Measurements from ENCODE around the gene SEMA3F.

The SEMA3F gene

GRCh38 chr3:50167069-50167840 lies 12.1 kb downstream of the SEMA3F start:
- Histone ChIP-seq H3K36me3 (ENCODE audit: control insufficient read depth, insufficient read depth, low read length, severe bottlenecking) (no peaks in the 10 kb centered on the region), H3K4me3 (ENCODE audit: low read length) (no peak overlapping the region), H3K27me3 (replicated peaks; ENCODE audit: control insufficient read depth, insufficient read depth, low read length) (no peaks in the 10 kb centered on the region), H3K4me1 (ENCODE audit: control insufficient read depth, insufficient read depth, low read length) (peaks cover 38% of the 10 kb centered on the region), H3K9me3 (ENCODE audit: control insufficient read depth, low read length) (no peaks in the 10 kb centered on the region), H3K9ac (ENCODE audit: low read length) (no peak overlapping the region)
- no peak for DNase-seq (ENCODE audit: low read depth)

- Histone ChIP-seq H3K36me3 (ENCODE audit: control insufficient read depth, insufficient read depth, low read length, severe bottlenecking) (no peaks in the 10 kb centered on the region), H3K4me1 (ENCODE audit: control insufficient read depth, insufficient read depth, low read length) (peaks cover 38% of the 10 kb centered on the region), H3K9ac (ENCODE audit: low read length) (no peak overlapping the region), H3K4me3 (ENCODE audit: low read length) (no peak overlapping the region), H3K9me3 (ENCODE audit: control insufficient read depth, low read length) (no peaks in the 10 kb centered on the region), H3K27me3 (replicated peaks; ENCODE audit: control insufficient read depth, insufficient read depth, low read length) (peaks cover 1% of the 10 kb centered on the region)
- no peak for DNase-seq (ENCODE audit: low read depth)
Observed at GRCh38 chr3:50167841-50168209, 12.7 kb downstream of the SEMA3F start.

- no peaks in the 10 kb centered on the region for H3K9me3 ChIP-seq (ENCODE audit: control insufficient read depth, low read length)
- H3K4me1 ChIP-seq (ENCODE audit: control insufficient read depth, insufficient read depth, low read length) = peaks cover 38% of the 10 kb centered on the region
- DNase-seq (ENCODE audit: low read depth) = no peak
- H3K9ac ChIP-seq (ENCODE audit: low read length) = no peak overlapping the region
- H3K36me3 ChIP-seq (ENCODE audit: control insufficient read depth, insufficient read depth, low read length, severe bottlenecking) = no peaks in the 10 kb centered on the region
- H3K27me3 ChIP-seq (replicated peaks; ENCODE audit: control insufficient read depth, insufficient read depth, low read length) = peaks cover 3% of the 10 kb centered on the region
- no peak overlapping the region for H3K4me3 ChIP-seq (ENCODE audit: low read length)
Observed at GRCh38 chr3:50168388-50168787, 13.3 kb downstream of the SEMA3F start.

- Histone ChIP-seq H3K36me3 (ENCODE audit: control insufficient read depth, insufficient read depth, low read length, severe bottlenecking) (no peaks in the 10 kb centered on the region), H3K9me3 (ENCODE audit: control insufficient read depth, low read length) (no peaks in the 10 kb centered on the region), H3K27me3 (replicated peaks; ENCODE audit: control insufficient read depth, insufficient read depth, low read length) (peaks cover 3% of the 10 kb centered on the region), H3K4me1 (ENCODE audit: control insufficient read depth, insufficient read depth, low read length) (peaks cover 33% of the 10 kb centered on the region), H3K4me3 (ENCODE audit: low read length) (no peak overlapping the region), H3K9ac (ENCODE audit: low read length) (no peak overlapping the region)
- DNase-seq (ENCODE audit: low read depth) = no peak
Observed at GRCh38 chr3:50168791-50169190, 13.7 kb downstream of the SEMA3F start.

GRCh38 chr3:50169232-50169832 lies 14.2 kb downstream of the SEMA3F start:
- Histone ChIP-seq H3K9me3 (ENCODE audit: control insufficient read depth, low read length) (no peaks in the 10 kb centered on the region), H3K4me1 (ENCODE audit: control insufficient read depth, insufficient read depth, low read length) (peaks cover 28% of the 10 kb centered on the region), H3K36me3 (ENCODE audit: control insufficient read depth, insufficient read depth, low read length, severe bottlenecking) (no peaks in the 10 kb centered on the region), H3K27me3 (replicated peaks; ENCODE audit: control insufficient read depth, insufficient read depth, low read length) (peaks cover 5% of the 10 kb centered on the region), H3K9ac (ENCODE audit: low read length) (no peak overlapping the region), H3K4me3 (ENCODE audit: low read length) (no peak overlapping the region)
- DNase-seq (ENCODE audit: low read depth) = no peak

GRCh38 chr3:50169858-50170257 lies 14.7 kb downstream of the SEMA3F start:
- Histone ChIP-seq H3K27me3 (replicated peaks; ENCODE audit: control insufficient read depth, insufficient read depth, low read length) (peaks cover 8% of the 10 kb centered on the region), H3K36me3 (ENCODE audit: control insufficient read depth, insufficient read depth, low read length, severe bottlenecking) (no peaks in the 10 kb centered on the region), H3K9me3 (ENCODE audit: control insufficient read depth, low read length) (no peaks in the 10 kb centered on the region), H3K4me1 (ENCODE audit: control insufficient read depth, insufficient read depth, low read length) (peaks cover 23% of the 10 kb centered on the region), H3K9ac (ENCODE audit: low read length) (no peak overlapping the region), H3K4me3 (ENCODE audit: low read length) (no peak overlapping the region)
- no peak for DNase-seq (ENCODE audit: low read depth)

- no peak for DNase-seq (ENCODE audit: low read depth)
- no peak overlapping the region for H3K4me3 ChIP-seq (ENCODE audit: low read length)
- peaks cover 14% of the 10 kb centered on the region for H3K4me1 ChIP-seq (ENCODE audit: control insufficient read depth, insufficient read depth, low read length)
- no peaks in the 10 kb centered on the region for H3K9me3 ChIP-seq (ENCODE audit: control insufficient read depth, low read length)
- H3K27me3 ChIP-seq (replicated peaks; ENCODE audit: control insufficient read depth, insufficient read depth, low read length) = peaks cover 9% of the 10 kb centered on the region
- H3K36me3 ChIP-seq (ENCODE audit: control insufficient read depth, insufficient read depth, low read length, severe bottlenecking) = no peaks in the 10 kb centered on the region
- H3K9ac ChIP-seq (ENCODE audit: low read length) = no peak overlapping the region
Observed at GRCh38 chr3:50170689-50171088, 15.6 kb downstream of the SEMA3F start.

- no peak for DNase-seq (ENCODE audit: low read depth)
- H3K9me3 ChIP-seq (ENCODE audit: control insufficient read depth, low read length) = no peaks in the 10 kb centered on the region
- H3K36me3 ChIP-seq (ENCODE audit: control insufficient read depth, insufficient read depth, low read length, severe bottlenecking) = no peaks in the 10 kb centered on the region
- H3K4me1 ChIP-seq (ENCODE audit: control insufficient read depth, insufficient read depth, low read length) = peaks cover 4% of the 10 kb centered on the region
- H3K9ac ChIP-seq (ENCODE audit: low read length) = no peak overlapping the region
- H3K4me3 ChIP-seq (ENCODE audit: low read length) = no peak overlapping the region
- peaks cover 12% of the 10 kb centered on the region for H3K27me3 ChIP-seq (replicated peaks; ENCODE audit: control insufficient read depth, insufficient read depth, low read length)
Observed at GRCh38 chr3:50171540-50172301, 16.6 kb downstream of the SEMA3F start.

GRCh38 chr3:50172626-50173220 lies 17.6 kb downstream of the SEMA3F start:
- H3K36me3 ChIP-seq (ENCODE audit: control insufficient read depth, insufficient read depth, low read length, severe bottlenecking) = no peaks in the 10 kb centered on the region
- no peaks in the 10 kb centered on the region for H3K9me3 ChIP-seq (ENCODE audit: control insufficient read depth, low read length)
- H3K4me3 ChIP-seq (ENCODE audit: low read length) = no peak overlapping the region
- H3K27me3 ChIP-seq (replicated peaks; ENCODE audit: control insufficient read depth, insufficient read depth, low read length) = peaks cover 12% of the 10 kb centered on the region
- H3K9ac ChIP-seq (ENCODE audit: low read length) = no peak overlapping the region
- no peaks in the 10 kb centered on the region for H3K4me1 ChIP-seq (ENCODE audit: control insufficient read depth, insufficient read depth, low read length)
- no peak for DNase-seq (ENCODE audit: low read depth)

- no peak for DNase-seq (ENCODE audit: low read depth)
- no peak overlapping the region for H3K9ac ChIP-seq (ENCODE audit: low read length)
- H3K4me1 ChIP-seq (ENCODE audit: control insufficient read depth, insufficient read depth, low read length) = no peaks in the 10 kb centered on the region
- H3K9me3 ChIP-seq (ENCODE audit: control insufficient read depth, low read length) = no peaks in the 10 kb centered on the region
- H3K4me3 ChIP-seq (ENCODE audit: low read length) = no peak overlapping the region
- no peaks in the 10 kb centered on the region for H3K36me3 ChIP-seq (ENCODE audit: control insufficient read depth, insufficient read depth, low read length, severe bottlenecking)
- H3K27me3 ChIP-seq (replicated peaks; ENCODE audit: control insufficient read depth, insufficient read depth, low read length) = peaks cover 12% of the 10 kb centered on the region
Observed at GRCh38 chr3:50173685-50174516, 18.8 kb downstream of the SEMA3F start.

Measured in adipocyte (in vitro differentiated cells).